ENCODE measurements around the gene YEATS2. TPM values are rescaled to one million over a fixed set of nuclear protein-coding genes. Genes with fewer than 3 reads are reported as not detected.

Gene YEATS2
- total RNA-seq, 3 donors from 2014 or later = 15.6 to 19.3 (median 16.1) TPM

DNA sequence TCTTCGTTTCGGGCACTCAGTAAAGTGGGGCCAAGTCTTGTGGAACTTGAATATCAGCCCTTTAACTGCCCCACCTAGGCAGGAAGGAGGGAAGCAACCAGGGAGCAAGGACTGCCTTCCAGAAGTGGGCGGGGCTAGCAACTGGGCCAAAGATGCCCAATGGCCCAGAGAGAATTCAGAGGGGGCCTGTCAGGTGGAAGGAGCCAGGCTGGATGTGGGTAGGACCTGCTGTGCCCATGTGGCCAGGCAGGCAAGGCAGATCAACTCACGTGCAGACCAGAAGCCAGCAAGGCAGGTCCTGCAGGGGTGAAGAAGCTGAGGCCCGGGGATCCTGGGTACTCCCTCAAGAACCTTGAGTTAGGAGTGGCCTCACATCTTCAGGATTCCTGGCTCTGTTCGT lies 122.2 kb downstream of the YEATS2 start:
- Histone ChIP-seq H3K36me3 (ENCODE audit: low read depth) (no peaks in the 10 kb centered on the region), H3K4me1 (ENCODE audit: low read depth) (peaks cover 6% of the 10 kb centered on the region), H3K4me3 (no peak overlapping the region), H3K9me3 (no peaks in the 10 kb centered on the region)
- TF ChIP-seq, protein P1, sequence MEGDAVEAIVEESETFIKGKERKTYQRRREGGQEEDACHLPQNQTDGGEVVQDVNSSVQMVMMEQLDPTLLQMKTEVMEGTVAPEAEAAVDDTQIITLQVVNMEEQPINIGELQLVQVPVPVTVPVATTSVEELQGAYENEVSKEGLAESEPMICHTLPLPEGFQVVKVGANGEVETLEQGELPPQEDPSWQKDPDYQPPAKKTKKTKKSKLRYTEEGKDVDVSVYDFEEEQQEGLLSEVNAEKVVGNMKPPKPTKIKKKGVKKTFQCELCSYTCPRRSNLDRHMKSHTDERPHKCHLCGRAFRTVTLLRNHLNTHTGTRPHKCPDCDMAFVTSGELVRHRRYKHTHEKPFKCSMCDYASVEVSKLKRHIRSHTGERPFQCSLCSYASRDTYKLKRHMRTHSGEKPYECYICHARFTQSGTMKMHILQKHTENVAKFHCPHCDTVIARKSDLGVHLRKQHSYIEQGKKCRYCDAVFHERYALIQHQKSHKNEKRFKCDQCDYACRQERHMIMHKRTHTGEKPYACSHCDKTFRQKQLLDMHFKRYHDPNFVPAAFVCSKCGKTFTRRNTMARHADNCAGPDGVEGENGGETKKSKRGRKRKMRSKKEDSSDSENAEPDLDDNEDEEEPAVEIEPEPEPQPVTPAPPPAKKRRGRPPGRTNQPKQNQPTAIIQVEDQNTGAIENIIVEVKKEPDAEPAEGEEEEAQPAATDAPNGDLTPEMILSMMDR (IDR thresholded peaks at IDR 0.05) = no peak
- ATAC-seq (no peak), DNase-seq (no peak)
- intact Hi-C loops (cut with DNase I, micrococcal nuclease) = no loop called here

DNA sequence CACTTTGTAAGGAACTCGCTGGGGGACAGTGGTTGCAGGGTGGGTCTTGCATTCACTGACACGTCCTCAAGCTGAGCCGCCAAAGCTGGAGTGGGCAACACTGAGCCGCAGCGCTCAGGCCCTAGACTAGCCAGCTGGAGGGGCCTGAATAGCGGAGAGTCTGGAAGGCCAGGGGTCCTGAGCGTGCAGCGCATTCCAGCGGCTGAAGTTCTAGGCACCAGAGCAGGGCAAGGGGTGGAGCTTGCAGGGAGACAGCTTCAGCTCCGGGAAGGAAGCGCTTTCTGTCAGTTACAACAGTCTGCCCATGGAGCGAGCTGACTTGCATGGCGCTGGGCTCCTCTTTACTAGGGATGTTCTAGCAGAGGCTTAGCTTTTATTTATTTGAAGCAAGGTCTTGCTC lies 125.0 kb downstream of the YEATS2 start:
- Histone ChIP-seq H3K4me1 (ENCODE audit: low read depth) (peaks cover 12% of the 10 kb centered on the region), H3K36me3 (ENCODE audit: low read depth) (no peaks in the 10 kb centered on the region), H3K9me3 (no peaks in the 10 kb centered on the region), H3K4me3 (no peak overlapping the region)
- TF ChIP-seq, protein P1 (IDR thresholded peaks at IDR 0.05) = no peak
- intact Hi-C loops (cut with DNase I, micrococcal nuclease) = no loop called here
- ATAC-seq (no peak), DNase-seq (no peak)

DNA sequence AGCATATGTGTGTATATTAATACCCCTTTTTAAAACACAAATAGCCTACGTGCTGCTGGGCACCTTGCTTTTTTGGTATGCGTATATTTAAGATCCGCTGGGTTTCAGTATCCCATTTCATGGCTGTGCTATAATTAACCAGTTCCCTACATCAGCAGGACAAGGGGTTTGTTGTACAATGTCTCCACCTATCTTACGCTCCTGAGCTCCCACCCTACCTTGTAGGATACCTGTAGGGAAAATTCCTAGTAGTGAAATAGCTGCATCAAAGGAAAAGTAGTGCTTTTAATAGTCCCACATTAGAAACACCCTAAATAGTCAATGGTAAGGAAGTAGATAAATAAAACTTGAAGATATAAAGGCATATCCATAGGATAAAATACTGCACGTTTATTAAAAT lies 126.4 kb downstream of the YEATS2 start:
- H3K4me3 ChIP-seq = no peak overlapping the region
- ATAC-seq (no peak), DNase-seq (no peak)
- H3K36me3 ChIP-seq (ENCODE audit: low read depth) = no peaks in the 10 kb centered on the region
- TF ChIP-seq, protein P1 (IDR thresholded peaks at IDR 0.05) = no peak
- intact Hi-C loops (cut with DNase I, micrococcal nuclease) = no loop called here
- H3K9me3 ChIP-seq = no peaks in the 10 kb centered on the region
- H3K4me1 ChIP-seq (ENCODE audit: low read depth) = peaks cover 12% of the 10 kb centered on the region

DNA sequence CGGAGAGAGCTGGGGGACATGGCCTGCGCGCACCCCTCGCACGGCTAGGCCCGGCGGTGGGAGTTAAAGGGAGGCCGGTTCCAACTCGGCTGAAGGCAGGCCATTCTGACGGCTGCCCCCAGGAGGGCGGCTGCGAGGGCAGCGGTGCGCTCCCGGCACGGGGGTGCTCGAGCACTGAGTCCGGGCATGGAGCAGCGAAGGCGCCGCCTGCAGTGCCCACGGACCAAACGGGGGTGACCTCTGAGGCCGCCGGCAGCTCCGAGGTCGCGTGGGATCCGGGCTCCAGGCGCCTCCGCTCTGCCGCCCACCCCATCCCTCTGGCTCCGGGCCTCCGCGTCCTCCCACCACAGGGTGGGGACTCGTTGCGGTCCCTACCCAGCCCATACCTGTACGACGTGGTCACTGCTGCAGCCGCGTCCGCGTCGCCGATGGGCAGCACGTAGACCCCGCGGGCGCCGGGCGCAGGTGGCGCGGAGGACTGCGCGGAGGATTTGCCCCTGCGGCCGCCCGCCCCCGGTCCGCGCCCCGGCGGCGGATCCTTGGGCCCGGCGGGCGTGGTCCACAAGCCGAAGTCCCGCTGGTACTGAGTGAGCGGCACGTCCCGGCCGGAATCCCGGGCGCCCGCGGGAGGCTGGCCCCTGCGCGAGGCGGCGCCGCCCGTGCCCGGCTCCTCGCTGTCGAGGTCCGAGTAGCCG lies 127.3 kb downstream of the YEATS2 start:
- TF ChIP-seq, protein P1 (IDR thresholded peaks at IDR 0.05) = no peak
- Histone ChIP-seq H3K36me3 (ENCODE audit: low read depth) (no peaks in the 10 kb centered on the region), H3K4me3 (no peak overlapping the region), H3K4me1 (ENCODE audit: low read depth) (peaks cover 12% of the 10 kb centered on the region), H3K9me3 (no peaks in the 10 kb centered on the region)
- intact Hi-C loops (cut with DNase I, micrococcal nuclease) = no loop called here
- ATAC-seq = peak; percentile 54
- DNase-seq = peak in 1 of 3 donors; percentile 52

DNA sequence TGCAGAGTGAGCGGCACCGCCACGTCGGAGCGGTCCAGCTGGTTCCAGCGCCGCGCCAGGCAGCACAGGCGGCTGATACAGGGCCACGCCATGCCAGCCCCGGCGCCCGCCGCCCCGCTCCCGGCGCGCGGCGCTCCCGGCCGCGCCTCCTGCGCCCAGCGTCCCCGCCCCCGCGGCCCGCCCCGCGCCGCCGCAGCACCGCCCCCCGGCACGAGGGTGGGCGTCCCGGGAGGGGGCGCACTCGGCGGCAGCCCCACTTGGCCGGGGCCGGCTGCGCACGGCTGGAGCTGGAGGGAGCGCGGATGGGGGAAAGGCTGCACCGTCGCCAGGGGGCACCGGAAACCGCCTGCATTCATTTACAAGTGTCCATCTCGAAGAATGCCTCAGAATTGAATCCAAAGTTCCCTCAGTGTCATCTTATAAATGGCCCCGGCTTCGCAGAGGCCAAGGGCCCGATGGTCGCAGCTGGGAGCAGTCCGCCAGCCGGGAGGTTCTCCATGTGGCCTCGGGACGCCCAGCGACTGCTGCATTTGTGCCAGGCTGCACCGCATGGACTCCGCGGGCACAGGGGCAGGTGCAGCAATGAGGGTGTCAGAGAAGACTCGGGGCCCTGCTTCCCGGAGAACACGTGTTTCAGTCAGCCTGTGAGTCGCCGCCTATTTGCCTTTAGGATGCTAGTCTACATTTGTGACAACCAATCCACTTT lies 128.0 kb downstream of the YEATS2 start, which contains the start of gene MAP6D1:
MAP6D1 (minus strand) TSS at position 122 of the 706 bp plus-strand sequence; CDS start at position 92, 30 bp downstream.
- Histone ChIP-seq H3K4me1 (ENCODE audit: low read depth) (peaks cover 12% of the 10 kb centered on the region), H3K36me3 (ENCODE audit: low read depth) (no peaks in the 10 kb centered on the region), H3K9me3 (no peaks in the 10 kb centered on the region), H3K4me3 (no peak within 1 kb of the TSS)
- peak; percentile 77 for ATAC-seq
- peak in 2 of 3 donors; percentile 37 to 54 for DNase-seq
- TF ChIP-seq, protein P1 (IDR thresholded peaks at IDR 0.05) = no peak
- intact Hi-C loops (cut with DNase I, micrococcal nuclease) = no loop called here
